Activated gamma-delta T cell (primary cell): ENCODE data around the gene HECTD1.
"Not testable (repeated sequence)": the region's sequence is repeated elsewhere in the genome, so short reads cannot be mapped to it uniquely, and the experiment has no call there.

Experiments used
- DNase-seq: peaks from one replicate; lab custom pipeline; 2025; lab: John Stamatoyannopoulos, UW

The HECTD1 gene

GRCh38 chr14:31154956-31155355 is 52.6 kb downstream of the HECTD1 start:
- no peak for DNase-seq

GRCh38 chr14:31142455-31143087 is 65.0 kb downstream of the HECTD1 start:
- no peak for DNase-seq

GRCh38 chr14:31139301-31139847 is 68.2 kb downstream of the HECTD1 start:
- DNase-seq = no peak

GRCh38 chr14:31138301-31138700 is 69.3 kb downstream of the HECTD1 start:
- no peak for DNase-seq

GRCh38 chr14:31137214-31137889 is 70.2 kb downstream of the HECTD1 start:
- no peak for DNase-seq

- DNase-seq = no peak
Observed at GRCh38 chr14:31133133-31133532, 74.5 kb downstream of the HECTD1 start.

GRCh38 chr14:31128601-31129526 is 78.7 kb downstream of the HECTD1 start:
- no peak for DNase-seq

- DNase-seq = no peak
Observed at GRCh38 chr14:31127690-31128089, 79.9 kb downstream of the HECTD1 start.

- DNase-seq = no peak
Observed at GRCh38 chr14:31126680-31127079, 80.9 kb downstream of the HECTD1 start.

GRCh38 chr14:31125231-31125630 is 82.4 kb downstream of the HECTD1 start:
- DNase-seq = no peak

- no peak for DNase-seq
Observed at GRCh38 chr14:31124197-31124596, 83.4 kb downstream of the HECTD1 start.

GRCh38 chr14:31122921-31123320 is 84.7 kb downstream of the HECTD1 start:
- no peak for DNase-seq

- no peak for DNase-seq
Observed at GRCh38 chr14:31122098-31122611, 85.4 kb downstream of the HECTD1 start.

GRCh38 chr14:31118892-31119291 is 88.7 kb downstream of the HECTD1 start:
- no peak for DNase-seq

- DNase-seq = no peak
Observed at GRCh38 chr14:31113794-31114193, 93.8 kb downstream of the HECTD1 start.

- no peak for DNase-seq
Observed at GRCh38 chr14:31110872-31111271, 96.7 kb downstream of the HECTD1 start.

GRCh38 chr14:31109257-31109656 is 98.3 kb downstream of the HECTD1 start:
- DNase-seq = no peak

- DNase-seq = no peak
Observed at GRCh38 chr14:31106768-31107167, 100.8 kb downstream of the HECTD1 start.

GRCh38 chr14:31097081-31097480 is 110.5 kb downstream of the HECTD1 start:
- no peak for DNase-seq

GRCh38 chr14:31096255-31096654 is 111.3 kb downstream of the HECTD1 start:
- DNase-seq = no peak

GRCh38 chr14:31095817-31096216 is 111.8 kb downstream of the HECTD1 start:
- DNase-seq = not testable (repeated sequence)
